Prostate gland (tissue), 2 donors: ENCODE data around the gene KRT6C.

Source experiments
- POLR2A ChIP-seq: fragments of 450-650 bp; IDR thresholded peaks from one replicate; pipeline ENCODE4 v1.6.1; 2016; ENCODE audit warnings: antibody characterized with exemption, mild to moderate bottlenecking
- POLR2AphosphoS5 ChIP-seq: sonication (generic); formaldehyde crosslinking; IDR thresholded peaks from one replicate; pipeline ENCODE4 v1.6.1; 2017; ENCODE audit warnings: antibody characterized with exemption
- TF ChIP-seq, protein P1 (sequence below), 4 experiments: fragments of 200-600 bp in 2 of 4; fragments of 450-650 bp in 2 of 4; sonication (generic) in 2 of 4; IDR thresholded peaks; 1 replicate in 3 of 4; 2 replicates in 1 of 4; pipeline ENCODE4 v1.5.1; 2016 to 2019; ENCODE audit warnings: antibody characterized with exemption in 4 of 4, mild to moderate bottlenecking in 2 of 4, moderate library complexity in 2 of 4

DNA sequence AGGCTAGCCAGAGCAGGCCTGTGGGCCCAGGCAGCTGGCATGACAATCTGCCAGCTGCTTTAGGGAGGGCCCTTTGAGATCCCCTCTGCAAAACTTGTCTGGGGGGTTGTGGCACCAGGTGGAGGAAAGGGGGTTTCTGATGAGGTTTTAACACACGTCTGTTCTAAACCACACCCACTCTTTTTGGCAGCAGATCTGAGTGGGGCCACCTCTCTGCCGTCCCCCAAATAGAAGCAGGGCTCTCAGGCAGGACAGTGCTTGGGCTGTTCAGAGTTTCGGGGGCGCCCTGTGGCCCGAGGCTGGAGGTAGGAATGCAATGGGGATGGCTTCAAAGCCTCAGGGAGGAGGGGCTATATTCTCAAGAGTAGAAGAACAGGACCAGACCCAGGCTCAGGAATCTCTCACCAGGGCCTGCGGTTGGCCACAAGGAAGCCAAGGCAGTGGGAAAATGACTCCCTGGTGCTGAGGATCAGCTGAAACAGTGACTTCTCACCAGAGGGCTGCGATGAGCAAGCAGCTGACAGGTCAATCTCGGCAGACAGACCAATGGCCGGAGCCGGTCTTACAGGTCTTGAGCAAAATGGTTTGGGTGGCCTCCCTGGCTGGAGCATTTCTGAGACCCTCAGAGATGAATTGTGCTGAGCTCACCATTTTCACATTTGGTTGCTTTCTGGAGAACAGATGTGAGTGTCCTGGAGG is 48.1 kb upstream of the KRT6C start:
- TF ChIP-seq, protein P1, sequence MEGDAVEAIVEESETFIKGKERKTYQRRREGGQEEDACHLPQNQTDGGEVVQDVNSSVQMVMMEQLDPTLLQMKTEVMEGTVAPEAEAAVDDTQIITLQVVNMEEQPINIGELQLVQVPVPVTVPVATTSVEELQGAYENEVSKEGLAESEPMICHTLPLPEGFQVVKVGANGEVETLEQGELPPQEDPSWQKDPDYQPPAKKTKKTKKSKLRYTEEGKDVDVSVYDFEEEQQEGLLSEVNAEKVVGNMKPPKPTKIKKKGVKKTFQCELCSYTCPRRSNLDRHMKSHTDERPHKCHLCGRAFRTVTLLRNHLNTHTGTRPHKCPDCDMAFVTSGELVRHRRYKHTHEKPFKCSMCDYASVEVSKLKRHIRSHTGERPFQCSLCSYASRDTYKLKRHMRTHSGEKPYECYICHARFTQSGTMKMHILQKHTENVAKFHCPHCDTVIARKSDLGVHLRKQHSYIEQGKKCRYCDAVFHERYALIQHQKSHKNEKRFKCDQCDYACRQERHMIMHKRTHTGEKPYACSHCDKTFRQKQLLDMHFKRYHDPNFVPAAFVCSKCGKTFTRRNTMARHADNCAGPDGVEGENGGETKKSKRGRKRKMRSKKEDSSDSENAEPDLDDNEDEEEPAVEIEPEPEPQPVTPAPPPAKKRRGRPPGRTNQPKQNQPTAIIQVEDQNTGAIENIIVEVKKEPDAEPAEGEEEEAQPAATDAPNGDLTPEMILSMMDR (IDR thresholded peaks at IDR 0.05), result no peak
- TF ChIP-seq POLR2A (no peak), POLR2AphosphoS5 (no peak)
